HFFc6 (cell line): ENCODE measurements around the gene SCN11A. TPM values are rescaled to one million over a fixed set of nuclear protein-coding genes. Genes with fewer than 3 reads are reported as not detected.

Experiments
- DNase-seq: peaks from one replicate; pipeline ENCODE4 v3.0.0-alpha.2; 2018
- H3K27ac Mint-ChIP-seq: 2 replicates; pipeline ENCODE4 v1.8.0; 2020; ENCODE audit warnings: mild to moderate bottlenecking, mixed read lengths
- H3K27me3 Mint-ChIP-seq: 2 replicates; pipeline ENCODE4 v1.8.0; 2021; ENCODE audit warnings: mild to moderate bottlenecking, moderate library complexity, mixed read lengths; ENCODE audit not compliant: insufficient read depth
- H3K36me3 Mint-ChIP-seq: 2 replicates; pipeline ENCODE4 v1.8.0; 2021; ENCODE audit warnings: low read depth, mixed read lengths
- H3K4me1 Mint-ChIP-seq: 2 replicates; pipeline ENCODE4 v1.8.0; 2020; ENCODE audit warnings: low read depth, mixed read lengths
- H3K4me3 Mint-ChIP-seq: 2 replicates; pipeline ENCODE4 v1.8.0; 2020; ENCODE audit warnings: mild to moderate bottlenecking, moderate library complexity, mixed read lengths
- H3K9me3 Mint-ChIP-seq: 2 replicates; pipeline ENCODE4 v1.8.0; 2020; ENCODE audit warnings: mild to moderate bottlenecking, mixed read lengths
- CTCF ChIP-seq: fragments of 200-600 bp; sonication (generic); IDR thresholded peaks from 2 replicates; pipeline ENCODE4 v1.5.0; 2021; ENCODE audit warnings: antibody characterized with exemption, mild to moderate bottlenecking
- total RNA-seq, 6 experiments: library from RNA; stranded (reverse); fragmentation: NEBNext Ultra II Directional; extraction: Animal tissue kit (Norgen Biotek cat#: 25700); gene quantifications; 2 replicates in 1 of 6; 3 replicates in 5 of 6; pipeline ENCODE4 v1.2.3, GENCODE V29; 2021

Gene SCN11A
- total RNA-seq, 6 experiments from 2014 or later = not detected

DNA sequence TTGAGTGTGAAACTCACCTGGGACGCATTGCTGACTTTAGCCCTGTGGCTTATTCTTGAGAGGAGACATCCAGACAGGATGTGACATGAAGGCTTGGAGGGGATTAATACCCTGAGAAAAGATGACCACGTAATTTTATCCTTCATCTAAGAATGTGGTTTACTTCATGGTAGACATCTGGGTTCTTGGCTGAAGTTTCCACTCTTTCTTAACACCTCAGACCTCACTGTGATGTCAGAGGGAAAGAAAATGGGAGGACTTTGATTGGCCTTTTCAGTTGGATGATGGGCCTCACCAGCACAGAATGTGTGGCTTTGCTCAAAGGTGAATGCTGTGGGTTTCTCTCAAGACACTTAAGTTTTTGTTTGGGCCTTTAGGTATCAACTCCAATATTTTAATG lies 39.2 kb upstream of the SCN11A start:
- Mint-ChIP-seq H3K9me3 (no peaks in the 10 kb centered on the region), H3K4me3 (no peak overlapping the region), H3K27me3 (no peaks in the 10 kb centered on the region), H3K27ac (no peak overlapping the region), H3K36me3 (peaks cover 19% of the 10 kb centered on the region; the same call in 1 of the 2 replicates), H3K4me1 (peaks cover 15% of the 10 kb centered on the region)
- TF ChIP-seq CTCF = no peak
- DNase-seq = no peak

DNA sequence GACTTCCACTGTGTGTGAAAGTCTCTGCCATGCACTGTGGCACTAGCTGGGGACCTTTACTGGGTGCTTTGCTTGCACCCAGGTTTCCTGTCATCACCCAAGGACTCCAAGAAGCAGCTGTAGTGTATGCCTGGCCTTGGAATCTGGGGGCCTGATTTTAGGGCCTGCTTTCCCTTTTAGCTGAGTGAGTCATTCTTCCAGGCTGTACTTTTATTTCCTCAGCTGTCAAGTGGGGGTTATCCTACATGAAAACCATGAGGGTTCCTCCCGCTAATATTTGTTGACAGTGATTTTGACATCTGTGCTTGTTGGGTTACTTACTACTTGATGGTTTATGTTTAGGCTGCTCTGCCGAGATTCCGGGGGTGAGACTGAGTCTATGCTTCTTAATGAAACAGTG lies 37.1 kb upstream of the SCN11A start:
- H3K4me1 Mint-ChIP-seq = peaks cover 15% of the 10 kb centered on the region
- no peaks in the 10 kb centered on the region for H3K9me3 Mint-ChIP-seq
- no peaks in the 10 kb centered on the region for H3K27me3 Mint-ChIP-seq
- no peak overlapping the region; the same call in 1 of the 2 replicates for H3K27ac Mint-ChIP-seq
- H3K4me3 Mint-ChIP-seq = no peak overlapping the region
- peaks cover 4% of the 10 kb centered on the region; the same call in 1 of the 2 replicates for H3K36me3 Mint-ChIP-seq
- no peak for DNase-seq
- no peak for TF ChIP-seq CTCF

GRCh38 chr3:39088456-39088855 lies 36.7 kb upstream of the SCN11A start:
- H3K27ac Mint-ChIP-seq = peak overlapping the region; percentile 49

GRCh38 chr3:39086144-39086543 lies 34.4 kb upstream of the SCN11A start:
- H3K27me3 Mint-ChIP-seq = no peaks in the 10 kb centered on the region; the same call in 1 of the 2 replicates
- no peak overlapping the region for H3K4me3 Mint-ChIP-seq
- H3K36me3 Mint-ChIP-seq = peaks cover 5% of the 10 kb centered on the region; the same call in 1 of the 2 replicates
- H3K9me3 Mint-ChIP-seq = no peaks in the 10 kb centered on the region
- TF ChIP-seq CTCF = no peak
- peaks cover 15% of the 10 kb centered on the region for H3K4me1 Mint-ChIP-seq
- no peak for DNase-seq
- no peak overlapping the region for H3K27ac Mint-ChIP-seq

More at GRCh38 chr3:39088456-39088855, 36.7 kb upstream of the SCN11A start:
- Mint-ChIP-seq H3K36me3 (no peaks in the 10 kb centered on the region), H3K4me1 (peaks cover 15% of the 10 kb centered on the region), H3K4me3 (no peak overlapping the region), H3K9me3 (no peaks in the 10 kb centered on the region), H3K27me3 (no peaks in the 10 kb centered on the region)
- no peak for TF ChIP-seq CTCF
- DNase-seq = no peak

GRCh38 chr3:39082666-39083313 lies 31.0 kb upstream of the SCN11A start:
- peaks cover 11% of the 10 kb centered on the region; the same call in 1 of the 2 replicates for H3K36me3 Mint-ChIP-seq
- no peak for DNase-seq
- H3K27ac Mint-ChIP-seq = no peak overlapping the region
- TF ChIP-seq CTCF = no peak
- H3K4me3 Mint-ChIP-seq = no peak overlapping the region
- H3K9me3 Mint-ChIP-seq = no peaks in the 10 kb centered on the region
- H3K4me1 Mint-ChIP-seq = no peaks in the 10 kb centered on the region
- H3K27me3 Mint-ChIP-seq = no peaks in the 10 kb centered on the region; the same call in 1 of the 2 replicates
